ENCODE data around the gene BTBD3. TPM values are rescaled to one million over a fixed set of nuclear protein-coding genes. Genes with fewer than 3 reads are reported as not detected.

BTBD3 gene
- total RNA-seq, 2 experiments from 2014 or later = 0.82 TPM; not detected in 1

DNA sequence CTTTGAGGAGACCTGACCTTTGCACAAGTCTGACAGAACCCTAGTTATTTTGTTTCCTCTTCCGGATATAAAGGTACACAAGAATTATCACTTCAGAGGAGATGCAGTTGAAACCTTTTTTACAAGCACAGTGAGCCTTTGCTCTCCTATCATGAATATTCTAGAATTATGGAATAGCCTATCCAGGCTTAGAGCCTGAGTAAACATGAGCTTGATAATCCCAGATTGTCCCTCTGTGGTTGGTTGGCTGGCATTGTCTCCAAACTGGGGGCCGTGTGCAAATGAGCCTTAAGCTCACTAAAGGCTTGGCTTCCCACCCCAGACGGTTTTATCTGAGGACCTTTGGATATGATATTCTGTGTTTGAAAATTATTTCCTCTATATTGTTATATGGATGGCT, 32.0 kb downstream of the BTBD3 start:
- Histone ChIP-seq H3K4me3 (ENCODE audit: low read depth, low read length, poor library complexity, severe bottlenecking) (no peak overlapping the region), H2AFZ (ENCODE audit: low read length) (no peak overlapping the region), H3K9me3 (ENCODE audit: low read length) (no peaks in the 10 kb centered on the region), H4K20me1 (ENCODE audit: insufficient read depth, low read length) (no peaks in the 10 kb centered on the region), H3K9me2 (ENCODE audit: insufficient read depth, low read length) (no peaks in the 10 kb centered on the region), H3K79me2 (ENCODE audit: insufficient read depth, low read depth, low read length) (no peaks in the 10 kb centered on the region), H3K27ac (ENCODE audit: low read depth, low read length, poor library complexity, severe bottlenecking) (no peak overlapping the region), H3K4me1 (ENCODE audit: insufficient read depth, low read length, poor library complexity, severe bottlenecking) (no peaks in the 10 kb centered on the region), H3K36me3 (ENCODE audit: insufficient read depth, low read length) (no peaks in the 10 kb centered on the region), H3K4me2 (ENCODE audit: low read length) (no peak overlapping the region)
- DNase-seq (ENCODE audit: low spot score) = no peak
- intact Hi-C loops (cut with micrococcal nuclease; ENCODE audit: unreplicated experiment) = no loop called here
- TF ChIP-seq, protein P1, sequence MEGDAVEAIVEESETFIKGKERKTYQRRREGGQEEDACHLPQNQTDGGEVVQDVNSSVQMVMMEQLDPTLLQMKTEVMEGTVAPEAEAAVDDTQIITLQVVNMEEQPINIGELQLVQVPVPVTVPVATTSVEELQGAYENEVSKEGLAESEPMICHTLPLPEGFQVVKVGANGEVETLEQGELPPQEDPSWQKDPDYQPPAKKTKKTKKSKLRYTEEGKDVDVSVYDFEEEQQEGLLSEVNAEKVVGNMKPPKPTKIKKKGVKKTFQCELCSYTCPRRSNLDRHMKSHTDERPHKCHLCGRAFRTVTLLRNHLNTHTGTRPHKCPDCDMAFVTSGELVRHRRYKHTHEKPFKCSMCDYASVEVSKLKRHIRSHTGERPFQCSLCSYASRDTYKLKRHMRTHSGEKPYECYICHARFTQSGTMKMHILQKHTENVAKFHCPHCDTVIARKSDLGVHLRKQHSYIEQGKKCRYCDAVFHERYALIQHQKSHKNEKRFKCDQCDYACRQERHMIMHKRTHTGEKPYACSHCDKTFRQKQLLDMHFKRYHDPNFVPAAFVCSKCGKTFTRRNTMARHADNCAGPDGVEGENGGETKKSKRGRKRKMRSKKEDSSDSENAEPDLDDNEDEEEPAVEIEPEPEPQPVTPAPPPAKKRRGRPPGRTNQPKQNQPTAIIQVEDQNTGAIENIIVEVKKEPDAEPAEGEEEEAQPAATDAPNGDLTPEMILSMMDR (conservative IDR thresholded peaks at IDR 0.05; ENCODE audit: low read length) = no peak
- no peak for TF ChIP-seq EZH2phosphoT487 (IDR thresholded peaks at IDR 0.05; ENCODE audit: borderline replicate concordance, low read depth, low read length)
- BruUV-seq (replicated peaks) = no TSS peak
- ChIA-PET POLR2A (no interaction called here), CTCF (ENCODE audit: unreplicated experiment) (no interaction called here)

DNA sequence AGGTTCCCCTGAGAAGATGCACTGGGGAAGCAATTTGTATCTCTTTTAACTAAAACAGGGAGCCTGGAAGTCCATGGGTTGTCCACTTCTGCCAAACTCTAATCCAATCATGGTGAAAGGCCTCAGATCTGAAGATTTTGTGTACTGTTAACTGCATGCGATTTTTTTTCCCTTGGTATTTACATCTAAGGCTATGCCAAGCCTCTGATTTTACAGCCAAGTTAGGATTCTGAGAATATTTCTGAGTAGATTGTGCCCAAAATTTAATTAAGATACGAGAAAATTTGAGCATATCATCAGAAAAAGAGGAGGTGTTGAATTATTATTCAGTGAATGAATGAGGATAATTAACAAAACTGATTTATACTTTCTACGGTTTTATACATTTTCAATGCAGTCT, 34.0 kb downstream of the BTBD3 start:
- ChIA-PET CTCF (ENCODE audit: unreplicated experiment) (interaction anchor here (0.6 kb wide), 1 partner anchor 92 kb away, joined by 3 read pairs; no protein-coding TSS in a partner anchor), POLR2A (interaction anchor here (1.1 kb wide), 1 partner anchor 9 kb away, joined by 5 read pairs; no protein-coding TSS in a partner anchor)
- DNase-seq (ENCODE audit: low spot score) = no peak
- TF ChIP-seq EZH2phosphoT487 (IDR thresholded peaks at IDR 0.05; ENCODE audit: borderline replicate concordance, low read depth, low read length) = no peak
- H3K79me2 ChIP-seq (ENCODE audit: insufficient read depth, low read depth, low read length) = no peaks in the 10 kb centered on the region
- H3K9me3 ChIP-seq (ENCODE audit: low read length) = no peaks in the 10 kb centered on the region
- H3K4me1 ChIP-seq (ENCODE audit: insufficient read depth, low read length, poor library complexity, severe bottlenecking) = no peaks in the 10 kb centered on the region
- H3K27ac ChIP-seq (ENCODE audit: low read depth, low read length, poor library complexity, severe bottlenecking) = no peak overlapping the region
- no peaks in the 10 kb centered on the region for H3K9me2 ChIP-seq (ENCODE audit: insufficient read depth, low read length)
- H3K4me2 ChIP-seq (ENCODE audit: low read length) = no peak overlapping the region
- H2AFZ ChIP-seq (ENCODE audit: low read length) = no peak overlapping the region
- H3K4me3 ChIP-seq (ENCODE audit: low read depth, low read length, poor library complexity, severe bottlenecking) = no peak overlapping the region
- BruUV-seq (replicated peaks) = no TSS peak
- no peaks in the 10 kb centered on the region for H3K36me3 ChIP-seq (ENCODE audit: insufficient read depth, low read length)
- intact Hi-C loops (cut with micrococcal nuclease; ENCODE audit: unreplicated experiment) = no loop called here
- H4K20me1 ChIP-seq (ENCODE audit: insufficient read depth, low read length) = no peaks in the 10 kb centered on the region

DNA sequence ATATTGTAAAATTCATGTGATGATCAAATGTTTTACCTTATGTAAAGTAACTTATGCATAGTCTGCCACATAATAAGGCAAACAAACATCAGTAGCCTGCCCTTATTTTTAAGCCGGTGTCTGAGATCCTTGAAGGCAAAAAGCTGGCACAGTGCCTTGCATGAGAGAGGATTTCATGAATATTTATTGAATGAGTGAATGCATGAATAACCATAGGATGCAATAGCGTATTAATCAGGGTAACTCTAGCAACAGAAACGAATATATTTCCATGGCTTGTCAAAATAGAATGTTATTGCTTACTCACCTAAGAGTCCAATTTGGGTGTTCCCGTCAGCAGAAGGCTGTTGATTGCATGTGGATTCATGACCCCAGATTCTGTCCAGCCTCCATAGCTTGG, 34.9 kb downstream of the BTBD3 start:
- Histone ChIP-seq H3K9me2 (ENCODE audit: insufficient read depth, low read length) (no peaks in the 10 kb centered on the region), H3K9me3 (ENCODE audit: low read length) (no peaks in the 10 kb centered on the region), H3K79me2 (ENCODE audit: insufficient read depth, low read depth, low read length) (no peaks in the 10 kb centered on the region), H3K4me2 (ENCODE audit: low read length) (no peak overlapping the region), H2AFZ (ENCODE audit: low read length) (no peak overlapping the region), H3K27ac (ENCODE audit: low read depth, low read length, poor library complexity, severe bottlenecking) (no peak overlapping the region), H3K36me3 (ENCODE audit: insufficient read depth, low read length) (no peaks in the 10 kb centered on the region), H3K4me1 (ENCODE audit: insufficient read depth, low read length, poor library complexity, severe bottlenecking) (no peaks in the 10 kb centered on the region), H3K4me3 (ENCODE audit: low read depth, low read length, poor library complexity, severe bottlenecking) (no peak overlapping the region), H4K20me1 (ENCODE audit: insufficient read depth, low read length) (no peaks in the 10 kb centered on the region)
- ChIA-PET CTCF (ENCODE audit: unreplicated experiment) (no interaction called here), POLR2A (interaction anchor here (0.9 to 1.1 kb wide), 2 partner anchors 10 to 16 kb away, joined by 3 to 5 read pairs; no protein-coding TSS in a partner anchor)
- intact Hi-C loops (cut with micrococcal nuclease; ENCODE audit: unreplicated experiment) = no loop called here
- BruUV-seq (replicated peaks) = no TSS peak
- no peak for DNase-seq (ENCODE audit: low spot score)
- TF ChIP-seq EZH2phosphoT487 (IDR thresholded peaks at IDR 0.05; ENCODE audit: borderline replicate concordance, low read depth, low read length) = no peak
- TF ChIP-seq, protein P1 (conservative IDR thresholded peaks at IDR 0.05; ENCODE audit: low read length) = no peak

All from OCI-LY7 (cell line).